Keratinocyte (primary cell): ENCODE measurements around the gene TNP1. TPM values are rescaled to one million over a fixed set of nuclear protein-coding genes. Genes with fewer than 3 reads are reported as not detected.

Experiments
- DNase-seq: peaks from one replicate; pipeline ENCODE4 v3.0.0-alpha.2; 2011; ENCODE audit warnings: low read depth, missing footprints, low spot score
- FAIRE-seq: peaks from 2 replicates; lab custom pipeline; 2011; peaks lifted over from hg19 to GRCh38; lab: Jason Lieb, UNC
- H2AFZ ChIP-seq: 2 replicates; pipeline ENCODE4 v1.6.0; 2012; ENCODE audit warnings: low read length, control low read depth, inconsistent platforms; ENCODE audit not compliant: control insufficient read depth
- H3K27ac ChIP-seq: 2 replicates; pipeline ENCODE4 v1.5.1; 2011; ENCODE audit warnings: low read length; ENCODE audit not compliant: control insufficient read depth, insufficient read depth
- H3K27me3 ChIP-seq: 3 replicates; pipeline ENCODE4 v1.6.0; 2011; ENCODE audit warnings: low read length; ENCODE audit not compliant: control insufficient read depth, insufficient read depth; ENCODE audit errors: extremely low read depth
- H3K36me3 ChIP-seq, 2 experiments: 2 replicates in 1 of 2; 3 replicates in 1 of 2; pipeline ENCODE4 v1.5.1; 2011; ENCODE audit warnings: low read length in 2 of 2, mild to moderate bottlenecking in 1 of 2; ENCODE audit not compliant: control insufficient read depth in 2 of 2, insufficient read depth in 2 of 2; ENCODE audit errors: extremely low read depth in 1 of 2
- H3K4me1 ChIP-seq: 3 replicates; pipeline ENCODE4 v1.5.1; 2011; ENCODE audit warnings: low read length; ENCODE audit not compliant: control insufficient read depth, insufficient read depth; ENCODE audit errors: extremely low read depth
- H3K4me2 ChIP-seq: 3 replicates; pipeline ENCODE4 v1.6.0; 2011; ENCODE audit warnings: low read depth, low read length; ENCODE audit not compliant: control insufficient read depth, insufficient read depth; ENCODE audit errors: extremely low read depth
- H3K4me3 ChIP-seq, 3 experiments: fragments of 200-600 bp in 1 of 3; sonication (generic) in 1 of 3; 2 replicates in 2 of 3; 3 replicates in 1 of 3; pipeline ENCODE4 v1.5.1; 2011 to 2016; ENCODE audit warnings: low read length in 3 of 3, mild to moderate bottlenecking in 3 of 3, control low read depth in 2 of 3, inconsistent platforms in 1 of 3, low read depth in 1 of 3, mixed read lengths in 1 of 3, mixed run types in 1 of 3, moderate library complexity in 1 of 3; ENCODE audit not compliant: control insufficient read depth in 2 of 3, insufficient read depth in 2 of 3; ENCODE audit errors: extremely low read depth in 1 of 3
- H3K79me2 ChIP-seq: 2 replicates; pipeline ENCODE4 v1.6.0; 2012; ENCODE audit warnings: low read length; ENCODE audit not compliant: control insufficient read depth, insufficient read depth
- H3K9ac ChIP-seq: 3 replicates; pipeline ENCODE4 v1.6.0; 2011; ENCODE audit warnings: low read length; ENCODE audit not compliant: control insufficient read depth, insufficient read depth; ENCODE audit errors: extremely low read depth
- H3K9me1 ChIP-seq: 3 replicates; pipeline ENCODE4 v1.6.0; 2011; ENCODE audit warnings: low read length; ENCODE audit not compliant: control insufficient read depth, insufficient read depth; ENCODE audit errors: extremely low read depth
- H3K9me3 ChIP-seq: 2 replicates; pipeline ENCODE4 v1.5.1; 2012; ENCODE audit warnings: low read depth, low read length; ENCODE audit not compliant: control insufficient read depth
- H4K20me1 ChIP-seq: 3 replicates; pipeline ENCODE4 v1.6.0; 2011; ENCODE audit warnings: low read length; ENCODE audit not compliant: control insufficient read depth, insufficient read depth; ENCODE audit errors: extremely low read depth
- EZH2 ChIP-seq: IDR thresholded peaks from one replicate; pipeline ENCODE4 v1.6.1; 2012; ENCODE audit warnings: inconsistent platforms, mild to moderate bottlenecking, low read length, moderate library complexity
- dilution Hi-C: fragments of 300-500 bp; cut with MboI; formaldehyde crosslinking; loops from one replicate; pipeline ENCODE4 v1.7.0; 2020; ENCODE audit warnings: low sequenced_read_pairs; ENCODE audit not compliant: extremely low pct_ligation_motif_present
- polyA plus RNA-seq, 5 experiments: library from polyadenylated mRNA; depleted of rRNA in 3 of 5; stranded (reverse) in 3 of 5; stranded (forward) in 1 of 5; unstranded in 1 of 5; fragments of >200 nt; gene quantifications; 1 replicate in 1 of 5; 2 replicates in 3 of 5; 3 replicates in 1 of 5; pipeline versions ENCODE4 v1.2.1 to v1.2.3, GENCODE V29; 2011 to 2012; ENCODE audit warnings: missing spikeins in 2 of 5, low read depth in 1 of 5, low replicate concordance in 1 of 5
- TF ChIP-seq, protein P1 (sequence below), 3 experiments: IDR thresholded peaks in 1 of 3; conservative IDR thresholded peaks in 1 of 3; optimal IDR thresholded peaks in 1 of 3; 2 replicates in 2 of 3; 3 replicates in 1 of 3; pipeline versions ENCODE3 to v1.5.1; 2011; ENCODE audit warnings: low read length in 3 of 3, mild to moderate bottlenecking in 3 of 3, moderate library complexity in 2 of 3, control low read depth in 1 of 3, inconsistent platforms in 1 of 3; ENCODE audit not compliant: insufficient read depth in 2 of 3; ENCODE audit errors: extremely low read depth in 1 of 3

Gene TNP1
- polyA plus RNA-seq, 1 donor (not counting 4 experiments of a cell fraction or from before 2014, with no cell fraction given) = not detected

DNA sequence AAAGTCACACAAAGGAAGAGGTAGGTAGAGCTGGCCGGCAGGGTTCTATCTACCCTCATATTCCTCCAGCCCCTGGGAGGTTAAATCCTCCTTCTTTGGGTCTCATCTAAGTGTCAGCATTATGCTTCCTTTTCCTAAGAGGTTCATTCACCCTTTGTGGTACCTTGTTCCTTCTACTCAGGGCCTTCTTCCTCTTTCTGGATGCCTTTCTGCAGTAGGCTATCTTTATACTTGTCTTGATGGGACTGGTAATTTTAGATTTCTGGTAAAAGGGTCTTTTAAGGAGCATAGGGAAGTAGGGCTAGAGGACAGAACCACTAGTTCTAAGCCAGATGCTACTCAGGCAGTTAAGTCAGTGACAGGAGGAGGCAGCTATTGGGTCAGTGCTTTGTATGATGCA, 13.7 kb upstream of the TNP1 start:
- Histone ChIP-seq H3K4me1 (no peaks in the 10 kb centered on the region), H3K9me3 (no peaks in the 10 kb centered on the region), H3K79me2 (no peaks in the 10 kb centered on the region), H3K9ac (no peak overlapping the region), H3K4me3 (no peak overlapping the region), H3K4me2 (no peak overlapping the region), H4K20me1 (no peaks in the 10 kb centered on the region), H3K27ac (no peak overlapping the region), H3K9me1 (no peaks in the 10 kb centered on the region), H2AFZ (no peak overlapping the region), H3K27me3 (peaks cover 6% of the 10 kb centered on the region), H3K36me3 (no peaks in the 10 kb centered on the region)
- no peak for DNase-seq
- FAIRE-seq = no peak
- dilution Hi-C loops = no loop called here
- TF ChIP-seq, protein P1, sequence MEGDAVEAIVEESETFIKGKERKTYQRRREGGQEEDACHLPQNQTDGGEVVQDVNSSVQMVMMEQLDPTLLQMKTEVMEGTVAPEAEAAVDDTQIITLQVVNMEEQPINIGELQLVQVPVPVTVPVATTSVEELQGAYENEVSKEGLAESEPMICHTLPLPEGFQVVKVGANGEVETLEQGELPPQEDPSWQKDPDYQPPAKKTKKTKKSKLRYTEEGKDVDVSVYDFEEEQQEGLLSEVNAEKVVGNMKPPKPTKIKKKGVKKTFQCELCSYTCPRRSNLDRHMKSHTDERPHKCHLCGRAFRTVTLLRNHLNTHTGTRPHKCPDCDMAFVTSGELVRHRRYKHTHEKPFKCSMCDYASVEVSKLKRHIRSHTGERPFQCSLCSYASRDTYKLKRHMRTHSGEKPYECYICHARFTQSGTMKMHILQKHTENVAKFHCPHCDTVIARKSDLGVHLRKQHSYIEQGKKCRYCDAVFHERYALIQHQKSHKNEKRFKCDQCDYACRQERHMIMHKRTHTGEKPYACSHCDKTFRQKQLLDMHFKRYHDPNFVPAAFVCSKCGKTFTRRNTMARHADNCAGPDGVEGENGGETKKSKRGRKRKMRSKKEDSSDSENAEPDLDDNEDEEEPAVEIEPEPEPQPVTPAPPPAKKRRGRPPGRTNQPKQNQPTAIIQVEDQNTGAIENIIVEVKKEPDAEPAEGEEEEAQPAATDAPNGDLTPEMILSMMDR (optimal IDR thresholded peaks at IDR 0.05 in 1 of 3, IDR thresholded peaks at IDR 0.05 in 1 of 3, conservative IDR thresholded peaks at IDR 0.05 in 1 of 3; ENCODE audit: extremely low read depth in 1 of 3, insufficient read depth in 2 of 3, low read length in 3 of 3) = no peak
- no peak for TF ChIP-seq EZH2

DNA sequence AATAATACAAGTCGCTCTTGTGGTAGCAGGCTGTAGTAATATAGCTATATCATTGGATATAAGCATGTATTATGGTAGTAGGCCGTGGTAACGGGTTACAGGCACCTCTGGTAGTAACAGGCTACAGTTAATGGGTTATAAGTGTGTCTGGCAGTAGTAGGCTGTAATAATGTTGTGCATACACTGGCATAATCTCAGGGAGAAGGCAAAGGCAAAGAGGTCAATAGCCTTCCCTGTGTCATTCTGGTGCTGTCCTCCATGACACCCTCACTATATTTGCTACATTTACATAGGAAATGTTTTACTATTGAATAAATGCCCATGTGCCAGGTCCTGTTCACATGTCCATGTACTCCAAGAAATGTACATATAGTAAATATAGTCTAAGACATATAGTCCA, 12.8 kb upstream of the TNP1 start:
- FAIRE-seq (no peak), DNase-seq (no peak)
- H3K4me3 ChIP-seq = no peak overlapping the region
- H3K9me1 ChIP-seq = no peaks in the 10 kb centered on the region
- no peak for TF ChIP-seq EZH2
- TF ChIP-seq, protein P1 (optimal IDR thresholded peaks at IDR 0.05 in 1 of 3, IDR thresholded peaks at IDR 0.05 in 1 of 3, conservative IDR thresholded peaks at IDR 0.05 in 1 of 3; ENCODE audit: extremely low read depth in 1 of 3, insufficient read depth in 2 of 3, low read length in 3 of 3) = no peak
- no peak overlapping the region for H3K9ac ChIP-seq
- no peaks in the 10 kb centered on the region for H3K9me3 ChIP-seq
- no peak overlapping the region for H3K4me2 ChIP-seq
- no peak overlapping the region for H3K27ac ChIP-seq
- no peaks in the 10 kb centered on the region for H4K20me1 ChIP-seq
- no peaks in the 10 kb centered on the region for H3K4me1 ChIP-seq
- no peaks in the 10 kb centered on the region for H3K79me2 ChIP-seq
- dilution Hi-C loops = no loop called here
- peaks cover 6% of the 10 kb centered on the region for H3K27me3 ChIP-seq
- no peak overlapping the region for H2AFZ ChIP-seq
- no peaks in the 10 kb centered on the region for H3K36me3 ChIP-seq
